ENCODE results near the gene NSUN4.

DNA sequence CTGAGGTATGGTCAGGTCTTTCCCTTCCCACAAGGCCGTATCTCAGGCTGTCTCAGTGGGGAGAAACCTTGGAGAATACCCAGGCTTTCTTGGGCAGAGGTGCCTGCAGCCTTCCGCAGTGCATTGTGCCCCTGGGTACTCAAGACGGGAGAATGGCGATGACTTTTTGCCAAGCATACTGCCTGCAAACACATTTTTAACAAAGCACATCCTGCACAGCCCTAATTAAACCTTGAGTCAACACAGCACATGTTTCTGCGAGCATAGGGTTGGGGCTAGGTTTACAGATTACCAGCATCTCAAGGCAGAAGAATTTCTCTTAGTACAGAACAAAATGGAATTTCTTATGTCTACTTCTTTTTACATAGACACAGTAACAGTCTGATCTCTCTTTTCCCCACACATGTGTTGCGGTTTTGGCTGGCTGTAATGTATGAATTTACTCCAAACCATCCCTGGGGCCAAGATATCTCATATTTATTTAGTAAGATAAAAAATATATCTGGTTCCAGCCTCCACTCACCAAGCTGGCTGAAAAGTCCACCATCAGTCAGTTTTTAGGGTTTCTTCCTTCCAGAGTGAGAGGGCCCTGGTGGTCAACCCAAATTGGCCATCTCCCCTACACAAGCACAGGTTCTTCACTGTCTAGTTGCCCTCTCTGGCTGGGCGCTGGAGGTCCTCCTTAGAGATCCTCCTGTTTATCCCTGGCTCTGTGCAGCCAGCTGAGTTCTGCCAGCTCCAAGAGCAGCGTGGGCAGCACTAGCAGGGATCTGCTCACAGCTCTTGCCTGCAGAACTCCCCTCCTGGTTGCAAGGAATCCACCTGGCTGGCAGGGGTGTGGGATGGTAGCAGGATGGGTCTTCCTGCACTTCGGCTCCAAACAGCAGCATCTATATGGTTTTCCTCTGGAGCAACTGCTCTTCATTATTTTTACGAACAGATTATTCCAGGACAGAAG is 56.1 kb downstream of the NSUN4 start:
- no peak for TF ChIP-seq EZH2 (IDR thresholded peaks at IDR 0.05; ENCODE audit: low read length, missing control alignments)
- TF ChIP-seq, protein P1, sequence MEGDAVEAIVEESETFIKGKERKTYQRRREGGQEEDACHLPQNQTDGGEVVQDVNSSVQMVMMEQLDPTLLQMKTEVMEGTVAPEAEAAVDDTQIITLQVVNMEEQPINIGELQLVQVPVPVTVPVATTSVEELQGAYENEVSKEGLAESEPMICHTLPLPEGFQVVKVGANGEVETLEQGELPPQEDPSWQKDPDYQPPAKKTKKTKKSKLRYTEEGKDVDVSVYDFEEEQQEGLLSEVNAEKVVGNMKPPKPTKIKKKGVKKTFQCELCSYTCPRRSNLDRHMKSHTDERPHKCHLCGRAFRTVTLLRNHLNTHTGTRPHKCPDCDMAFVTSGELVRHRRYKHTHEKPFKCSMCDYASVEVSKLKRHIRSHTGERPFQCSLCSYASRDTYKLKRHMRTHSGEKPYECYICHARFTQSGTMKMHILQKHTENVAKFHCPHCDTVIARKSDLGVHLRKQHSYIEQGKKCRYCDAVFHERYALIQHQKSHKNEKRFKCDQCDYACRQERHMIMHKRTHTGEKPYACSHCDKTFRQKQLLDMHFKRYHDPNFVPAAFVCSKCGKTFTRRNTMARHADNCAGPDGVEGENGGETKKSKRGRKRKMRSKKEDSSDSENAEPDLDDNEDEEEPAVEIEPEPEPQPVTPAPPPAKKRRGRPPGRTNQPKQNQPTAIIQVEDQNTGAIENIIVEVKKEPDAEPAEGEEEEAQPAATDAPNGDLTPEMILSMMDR (conservative IDR thresholded peaks at IDR 0.05 in 1 of 2, IDR thresholded peaks at IDR 0.05 in 1 of 2; ENCODE audit: low read depth in 1 of 2, low read length in 2 of 2) = no peak
